GM23338 (cell line): ENCODE measurements around the gene ORAI3. TPM values are rescaled to one million over a fixed set of nuclear protein-coding genes. Genes with fewer than 3 reads are reported as not detected.

Experiments
- ATAC-seq: fragments of 200-7000 bp; cut with Tn5 transposase; 3 replicates; pipeline ENCODE4 v1.9.1; 2020
- DNase-seq: peaks from one replicate; pipeline ENCODE4 v3.0.0-alpha.2; 2015; ENCODE audit warnings: low spot score
- H2AFZ ChIP-seq: fragments of 200-600 bp; sonication (generic); 2 replicates; pipeline ENCODE4 v1.8.0; 2016; ENCODE audit warnings: antibody characterized with exemption, mild to moderate bottlenecking, moderate library complexity
- H3F3A ChIP-seq: fragments of 200-600 bp; sonication (generic); replicated peaks from 2 replicates; pipeline ENCODE4 v1.8.0; 2017; ENCODE audit warnings: antibody characterized with exemption, mixed run types, low read depth
- H3K27ac ChIP-seq: fragments of 200-600 bp; sonication (generic); 2 replicates; pipeline ENCODE4 v1.6.1; 2016; ENCODE audit warnings: low read depth
- H3K27me3 ChIP-seq: fragments of 200-600 bp; sonication (generic); 2 replicates; pipeline ENCODE4 v1.8.0; 2016; ENCODE audit warnings: mild to moderate bottlenecking, mixed run types, moderate library complexity; ENCODE audit not compliant: insufficient read depth
- H3K36me3 ChIP-seq: fragments of 200-600 bp; sonication (generic); 2 replicates; pipeline ENCODE4 v1.8.0; 2016; ENCODE audit warnings: mild to moderate bottlenecking; ENCODE audit not compliant: insufficient read depth
- H3K4me1 ChIP-seq: fragments of 200-600 bp; sonication (generic); 2 replicates; pipeline ENCODE4 v1.8.0; 2016; ENCODE audit warnings: mild to moderate bottlenecking, moderate library complexity; ENCODE audit not compliant: insufficient read depth
- H3K4me2 ChIP-seq: fragments of 200-600 bp; sonication (generic); 2 replicates; pipeline ENCODE4 v1.7.1; 2017; ENCODE audit warnings: mixed run types
- H3K4me3 ChIP-seq: fragments of 200-600 bp; sonication (generic); 2 replicates; pipeline ENCODE4 v1.6.1; 2016; ENCODE audit warnings: mixed run types
- H3K79me2 ChIP-seq: fragments of 200-600 bp; sonication (generic); replicated peaks from 2 replicates; pipeline ENCODE4 v1.8.0; 2017; ENCODE audit warnings: mild to moderate bottlenecking; ENCODE audit not compliant: insufficient read depth
- H3K9me2 ChIP-seq: fragments of 200-600 bp; sonication (generic); 2 replicates; pipeline ENCODE4 v1.8.0; 2017; ENCODE audit not compliant: insufficient read depth
- H4K20me1 ChIP-seq: fragments of 200-600 bp; sonication (generic); replicated peaks from 2 replicates; pipeline ENCODE4 v1.8.0; 2017; ENCODE audit warnings: mild to moderate bottlenecking; ENCODE audit not compliant: insufficient read depth
- H3K27ac Mint-ChIP-seq: 2 replicates; pipeline ENCODE4 v1.8.0; 2020; ENCODE audit warnings: inconsistent platforms, mild to moderate bottlenecking, moderate library complexity, mixed read lengths
- H3K27me3 Mint-ChIP-seq: 3 replicates; pipeline ENCODE4 v1.8.0; 2022; ENCODE audit warnings: low read depth, mild to moderate bottlenecking, moderate library complexity, mixed read lengths, inconsistent platforms; ENCODE audit not compliant: insufficient read depth, poor library complexity
- H3K36me3 Mint-ChIP-seq: 3 replicates; pipeline ENCODE4 v1.8.0; 2021; ENCODE audit warnings: low read depth, mild to moderate bottlenecking, inconsistent platforms, moderate library complexity, mixed read lengths
- H3K4me1 Mint-ChIP-seq: 3 replicates; pipeline ENCODE4 v1.8.0; 2020; ENCODE audit warnings: mild to moderate bottlenecking, inconsistent platforms, mixed read lengths
- H3K4me3 Mint-ChIP-seq: 3 replicates; pipeline ENCODE4 v1.8.0; 2021; ENCODE audit warnings: moderate library complexity, mild to moderate bottlenecking, inconsistent platforms, mixed read lengths
- H3K9me3 Mint-ChIP-seq: 3 replicates; pipeline ENCODE4 v1.8.0; 2020; ENCODE audit warnings: moderate library complexity, mild to moderate bottlenecking, inconsistent platforms, mixed read lengths
- CTCF ChIP-seq, 2 experiments: fragments of 200-600 bp in 1 of 2; sonication (generic) in 1 of 2; conservative IDR thresholded peaks; 2 replicates each; pipeline versions ENCODE4 v1.5.1 to v1.6.1; 2016 to 2017; ENCODE audit warnings: antibody characterized with exemption in 2 of 2, low read depth in 2 of 2, mild to moderate bottlenecking in 2 of 2, moderate library complexity in 1 of 2
- EZH2 ChIP-seq: fragments of 200-600 bp; sonication (generic); IDR thresholded peaks from one replicate; pipeline ENCODE4 v1.8.0; 2017; ENCODE audit warnings: antibody characterized with exemption, mild to moderate bottlenecking, low read depth; ENCODE audit not compliant: unreplicated experiment
- EZH2phosphoT487 ChIP-seq: fragments of 200-600 bp; sonication (generic); IDR thresholded peaks from one replicate; pipeline ENCODE4 v1.8.1; 2018; ENCODE audit warnings: antibody characterized with exemption; ENCODE audit not compliant: unreplicated experiment
- NANOG ChIP-seq: IDR thresholded peaks from 2 replicates; pipeline ENCODE4 v1.6.1; 2016; ENCODE audit warnings: antibody characterized with exemption, borderline replicate concordance
- POLR2AphosphoS5 ChIP-seq: IDR thresholded peaks from 2 replicates; pipeline ENCODE4 v1.6.1; 2016; ENCODE audit warnings: antibody characterized with exemption, low read depth
- REST ChIP-seq: IDR thresholded peaks from one replicate; pipeline ENCODE4 v1.6.1; 2018; ENCODE audit warnings: antibody characterized with exemption; ENCODE audit not compliant: unreplicated experiment
- ZNF114 ChIP-seq: fragments of 250-450 bp; sonication (Bioruptor Pico); IDR thresholded peaks from 2 replicates; pipeline ENCODE4 v1.5.0; 2020; ENCODE audit warnings: mild to moderate bottlenecking, moderate library complexity
- polyA plus RNA-seq: library from polyadenylated mRNA; unstranded; fragments of >200 nt; fragmentation: Nextera tagmentation; extraction: Ambion mirVana; gene quantifications from 2 replicates; pipeline ENCODE4 v1.2.1, GENCODE V29; 2016
- total RNA-seq: library from RNA; depleted of rRNA; stranded (reverse); fragments of >200 nt; shearing (Covaris generic); gene quantifications from 2 replicates; pipeline ENCODE4 v1.2.3, GENCODE V29; 2014

The ORAI3 gene
- total and polyA plus RNA-seq, 2 experiments from 2014 or later: 6.9 to 15.9 TPM

GRCh38 chr16:30996324-30996984, 47.6 kb downstream of the ORAI3 start (continued):
- no peak for TF ChIP-seq REST

DNA sequence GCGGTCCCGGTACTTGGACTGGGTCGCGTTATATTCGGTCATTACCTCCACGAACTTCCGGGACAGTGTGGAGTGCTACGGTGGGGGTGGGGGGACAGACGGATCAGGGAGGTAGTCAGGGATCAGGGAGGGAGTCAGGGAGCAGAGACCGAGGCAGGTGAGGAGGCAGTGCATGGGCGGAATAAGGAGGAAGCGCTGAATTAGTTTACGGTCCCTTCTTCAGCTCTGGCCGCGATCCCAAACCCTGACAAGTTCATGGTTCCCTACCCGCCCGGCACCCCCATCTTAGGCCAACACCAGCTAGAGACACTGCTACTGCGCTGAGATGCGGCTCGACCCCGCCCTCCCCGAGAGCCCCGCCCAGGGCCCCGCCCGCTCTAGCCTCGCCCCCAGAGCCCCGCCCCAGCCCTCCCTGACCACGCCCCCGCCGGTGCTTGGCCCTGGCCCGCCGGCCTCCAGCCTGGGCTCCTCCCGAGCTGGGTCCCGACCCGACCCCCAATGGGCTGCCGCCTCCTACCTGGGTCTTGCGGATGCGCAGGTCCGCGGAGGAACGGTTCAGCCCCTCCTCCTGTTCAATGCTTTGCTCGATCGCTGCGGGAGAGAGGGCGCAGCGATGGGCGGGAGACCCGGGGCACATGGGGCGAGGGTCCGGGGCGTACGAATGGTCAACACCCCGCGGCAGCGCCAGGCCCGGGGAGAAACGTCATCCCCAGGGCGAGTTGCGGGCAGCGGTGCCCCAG, 48.3 kb downstream of the ORAI3 start:
- H3K27ac ChIP-seq: peak overlapping the region; percentile 86
- TF ChIP-seq EZH2phosphoT487 (no peak), ZNF114 (no peak), POLR2AphosphoS5 (peak; percentile 71), EZH2 (no peak), NANOG (no peak), CTCF (conservative IDR thresholded peaks at IDR 0.05; ENCODE audit: low read depth in 2 of 2) (no peak)
- H2AFZ ChIP-seq: peak overlapping the region; percentile 96
- no peaks in the 10 kb centered on the region for H4K20me1 ChIP-seq
- H3K27me3 ChIP-seq: no peaks in the 10 kb centered on the region
- peaks cover 22% of the 10 kb centered on the region for H3K4me1 ChIP-seq
- H3K27me3 Mint-ChIP-seq: peaks cover 18% of the 10 kb centered on the region
- peaks cover 9% of the 10 kb centered on the region; the same call in 1 of the 2 replicates for H3F3A ChIP-seq
- no peaks in the 10 kb centered on the region for H3K9me3 Mint-ChIP-seq
- H3K9me2 ChIP-seq: no peaks in the 10 kb centered on the region
- ATAC-seq (peak; percentile 86), DNase-seq (peak; percentile 93)
- H3K4me1 Mint-ChIP-seq: peaks cover 19% of the 10 kb centered on the region
- H3K36me3 ChIP-seq: no peaks in the 10 kb centered on the region
- H3K79me2 ChIP-seq: no peaks in the 10 kb centered on the region
- H3K36me3 Mint-ChIP-seq: no peaks in the 10 kb centered on the region
- peak overlapping the region; percentile 75 for H3K4me3 ChIP-seq
- H3K4me3 Mint-ChIP-seq: peak overlapping the region; percentile 86
- no peak overlapping the region; the same call in 1 of the 2 replicates for H3K27ac Mint-ChIP-seq
- H3K4me2 ChIP-seq: peak overlapping the region; percentile 94
